Measurements from ENCODE around the gene DYDC1. TPM values are rescaled to one million over a fixed set of nuclear protein-coding genes. Genes with fewer than 3 reads are reported as not detected.

The DYDC1 gene
- polyA plus RNA-seq, 3 donors, result not detected

GRCh38 chr10:80373502-80373901 lies 16.9 kb upstream of the DYDC1 start:
- no peak overlapping the region for H3K9ac ChIP-seq (ENCODE audit: insufficient read depth, low read length, poor library complexity, severe bottlenecking)
- no CpG with 5 or more reads among the region's 2 CpGs for WGBS (ENCODE audit: insufficient coverage)
- intact Hi-C loops (cut with micrococcal nuclease), result no loop called here
- no peak overlapping the region for H2AFZ ChIP-seq (ENCODE audit: insufficient read depth, low read depth, low read length, poor library complexity, severe bottlenecking)
- H3K36me3 Mint-ChIP-seq, result no peaks in the 10 kb centered on the region
- no peaks in the 10 kb centered on the region for H3K36me3 ChIP-seq (replicated peaks in 1 of 2; ENCODE audit: control insufficient read depth in 1 of 2, insufficient read depth in 2 of 2, low read length in 2 of 2)
- no peaks in the 10 kb centered on the region for H4K20me1 ChIP-seq (ENCODE audit: insufficient read depth, low read length)
- TF ChIP-seq CTCF (IDR thresholded peaks at IDR 0.05), result no peak
- peaks cover 4% of the 10 kb centered on the region for H3K4me1 Mint-ChIP-seq
- no peak overlapping the region for H3K27ac Mint-ChIP-seq
- H3K27me3 ChIP-seq (ENCODE audit: control insufficient read depth in 2 of 2, insufficient read depth in 2 of 2, low read length in 2 of 2), result no peaks in the 10 kb centered on the region
- H3K27me3 Mint-ChIP-seq (ENCODE audit: low read depth in 3 of 3), result peaks cover 1 to 10% (median 3%) of the 10 kb centered on the region in 3 donors
- no peaks in the 10 kb centered on the region for H3K4me1 ChIP-seq (ENCODE audit: control insufficient read depth in 1 of 2, insufficient read depth in 2 of 2, low read length in 2 of 2)
- H3K9me3 Mint-ChIP-seq, result peaks cover 0 to 6% (median 0%) of the 10 kb centered on the region in 7 donors
- no peak for DNase-seq
- H3K9me3 ChIP-seq (replicated peaks in 1 of 2; ENCODE audit: control insufficient read depth in 1 of 2, insufficient read depth in 1 of 2, low read length in 2 of 2), result no peaks in the 10 kb centered on the region
- H3K27ac ChIP-seq (ENCODE audit: low read depth in 1 of 2, low read length in 2 of 2), result no peak overlapping the region
- no peak overlapping the region for H3K4me3 ChIP-seq (replicated peaks in 1 of 3; ENCODE audit: low read depth in 2 of 3, low read length in 3 of 3)
- H3K4me3 Mint-ChIP-seq, result no peak overlapping the region
- H3K4me2 ChIP-seq (replicated peaks; ENCODE audit: extremely low read depth, low read length, poor library complexity, severe bottlenecking), result no peak overlapping the region
- no peaks in the 10 kb centered on the region for H3K79me2 ChIP-seq (ENCODE audit: insufficient read depth, low read length)

GRCh38 chr10:80372675-80373074 lies 16.1 kb upstream of the DYDC1 start:
- Mint-ChIP-seq H3K4me3 (no peak overlapping the region), H3K4me1 (no peaks in the 10 kb centered on the region), H3K27me3 (ENCODE audit: low read depth in 3 of 3) (peaks cover 0 to 10% (median 1%) of the 10 kb centered on the region in 3 donors), H3K36me3 (no peaks in the 10 kb centered on the region), H3K27ac (no peak overlapping the region), H3K9me3 (peaks cover 2 to 12% (median 5%) of the 10 kb centered on the region in 7 donors)
- H3K9ac ChIP-seq (ENCODE audit: insufficient read depth, low read length, poor library complexity, severe bottlenecking), result no peak overlapping the region
- no peaks in the 10 kb centered on the region for H3K79me2 ChIP-seq (ENCODE audit: insufficient read depth, low read length)
- TF ChIP-seq CTCF (IDR thresholded peaks at IDR 0.05), result no peak
- H4K20me1 ChIP-seq (ENCODE audit: insufficient read depth, low read length), result no peaks in the 10 kb centered on the region
- H3K4me1 ChIP-seq (ENCODE audit: control insufficient read depth in 1 of 2, insufficient read depth in 2 of 2, low read length in 2 of 2), result no peaks in the 10 kb centered on the region
- no peaks in the 10 kb centered on the region for H3K36me3 ChIP-seq (replicated peaks in 1 of 2; ENCODE audit: control insufficient read depth in 1 of 2, insufficient read depth in 2 of 2, low read length in 2 of 2)
- peaks cover 0 to 7% of the 10 kb centered on the region in 2 donors for H3K9me3 ChIP-seq (replicated peaks in 1 of 2; ENCODE audit: control insufficient read depth in 1 of 2, insufficient read depth in 1 of 2, low read length in 2 of 2)
- H2AFZ ChIP-seq (ENCODE audit: insufficient read depth, low read depth, low read length, poor library complexity, severe bottlenecking), result no peak overlapping the region
- no peak for DNase-seq
- intact Hi-C loops (cut with micrococcal nuclease), result no loop called here
- WGBS (ENCODE audit: insufficient coverage), result 100% methylated on average over 2 of the region's 5 CpGs
- no peak overlapping the region for H3K27ac ChIP-seq (ENCODE audit: low read depth in 1 of 2, low read length in 2 of 2)
- H3K27me3 ChIP-seq (ENCODE audit: control insufficient read depth in 2 of 2, insufficient read depth in 2 of 2, low read length in 2 of 2), result no peaks in the 10 kb centered on the region
- no peak overlapping the region for H3K4me3 ChIP-seq (replicated peaks in 1 of 3; ENCODE audit: low read depth in 2 of 3, low read length in 3 of 3)
- no peak overlapping the region for H3K4me2 ChIP-seq (replicated peaks; ENCODE audit: extremely low read depth, low read length, poor library complexity, severe bottlenecking)
